ENCODE measurements around the gene FOXO1. TPM values are rescaled to one million over a fixed set of nuclear protein-coding genes. Genes with fewer than 3 reads are reported as not detected.

FOXO1 gene
- total RNA-seq, 1 donor from 2014 or later, result 50.4 TPM

- Mint-ChIP-seq H3K4me1 (peaks cover 87% of the 10 kb centered on the region), H3K27me3 (no peaks in the 10 kb centered on the region), H3K9me3 (no peaks in the 10 kb centered on the region), H3K36me3 (ENCODE audit: low read depth) (peaks cover 32% of the 10 kb centered on the region), H3K4me3 (peak overlapping the region; percentile 61), H3K27ac (peak overlapping the region; percentile 77)
- DNase-seq, result no peak
- intact Hi-C loops (cut with micrococcal nuclease), result loop anchor here (2.0 to 5.0 kb wide), 2 partner anchors 17 to 496 kb away; no protein-coding TSS in a partner anchor
- TF ChIP-seq, protein P1, sequence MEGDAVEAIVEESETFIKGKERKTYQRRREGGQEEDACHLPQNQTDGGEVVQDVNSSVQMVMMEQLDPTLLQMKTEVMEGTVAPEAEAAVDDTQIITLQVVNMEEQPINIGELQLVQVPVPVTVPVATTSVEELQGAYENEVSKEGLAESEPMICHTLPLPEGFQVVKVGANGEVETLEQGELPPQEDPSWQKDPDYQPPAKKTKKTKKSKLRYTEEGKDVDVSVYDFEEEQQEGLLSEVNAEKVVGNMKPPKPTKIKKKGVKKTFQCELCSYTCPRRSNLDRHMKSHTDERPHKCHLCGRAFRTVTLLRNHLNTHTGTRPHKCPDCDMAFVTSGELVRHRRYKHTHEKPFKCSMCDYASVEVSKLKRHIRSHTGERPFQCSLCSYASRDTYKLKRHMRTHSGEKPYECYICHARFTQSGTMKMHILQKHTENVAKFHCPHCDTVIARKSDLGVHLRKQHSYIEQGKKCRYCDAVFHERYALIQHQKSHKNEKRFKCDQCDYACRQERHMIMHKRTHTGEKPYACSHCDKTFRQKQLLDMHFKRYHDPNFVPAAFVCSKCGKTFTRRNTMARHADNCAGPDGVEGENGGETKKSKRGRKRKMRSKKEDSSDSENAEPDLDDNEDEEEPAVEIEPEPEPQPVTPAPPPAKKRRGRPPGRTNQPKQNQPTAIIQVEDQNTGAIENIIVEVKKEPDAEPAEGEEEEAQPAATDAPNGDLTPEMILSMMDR (IDR thresholded peaks at IDR 0.05), result no peak
- ChIA-PET CTCF (no interaction called here), POLR2A (interaction anchor here (0.5 to 1.8 kb wide), 3 partner anchors 18 to 317 kb away, joined by 3 to 7 read pairs (median 4); no protein-coding TSS in a partner anchor)
- ATAC-seq (ENCODE audit: low read depth), result no peak
Observed at GRCh38 chr13:40563350-40564125, 102.9 kb downstream of the FOXO1 start.

- Mint-ChIP-seq H3K9me3 (no peaks in the 10 kb centered on the region), H3K27me3 (no peaks in the 10 kb centered on the region), H3K27ac (peak overlapping the region; percentile 77), H3K4me1 (peaks cover 84% of the 10 kb centered on the region), H3K36me3 (ENCODE audit: low read depth) (peaks cover 35% of the 10 kb centered on the region), H3K4me3 (peak overlapping the region; percentile 61)
- ATAC-seq (ENCODE audit: low read depth), result peak; percentile 43
- ChIA-PET CTCF (no interaction called here), POLR2A (no interaction called here)
- intact Hi-C loops (cut with micrococcal nuclease), result loop anchor here (5.0 kb wide), 1 partner anchor 496 kb away; no protein-coding TSS in a partner anchor
- TF ChIP-seq, protein P1 (IDR thresholded peaks at IDR 0.05), result no peak
- DNase-seq, result peak; percentile 23
Observed at GRCh38 chr13:40562975-40563349, 103.5 kb downstream of the FOXO1 start.

DNA sequence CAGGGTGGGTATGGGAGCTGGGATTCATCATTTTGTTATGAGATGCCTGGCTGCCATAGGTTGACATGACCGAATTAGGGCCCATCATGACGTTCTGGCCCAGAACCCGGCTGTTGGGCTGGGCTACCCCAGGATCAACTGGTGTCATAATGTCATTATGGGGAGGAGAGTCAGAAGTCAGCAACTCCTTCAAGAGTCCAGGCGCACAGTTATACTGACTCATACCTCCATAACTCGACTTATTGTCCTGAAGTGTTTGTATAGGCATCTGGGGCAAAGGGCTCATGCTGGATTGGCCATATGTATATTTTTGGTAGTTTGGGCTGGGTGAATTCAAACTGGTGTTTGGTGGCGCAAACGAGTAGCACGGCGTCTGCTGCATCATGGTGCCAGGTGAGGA lies 106.5 kb downstream of the FOXO1 start:
- H3K4me1 Mint-ChIP-seq, result peaks cover 83% of the 10 kb centered on the region
- peaks cover 60% of the 10 kb centered on the region for H3K36me3 Mint-ChIP-seq (ENCODE audit: low read depth)
- TF ChIP-seq, protein P1 (IDR thresholded peaks at IDR 0.05), result no peak
- H3K27ac Mint-ChIP-seq, result peak overlapping the region; percentile 32
- no peak overlapping the region for H3K4me3 Mint-ChIP-seq
- ChIA-PET POLR2A (no interaction called here), CTCF (no interaction called here)
- DNase-seq, result no peak
- intact Hi-C loops (cut with micrococcal nuclease), result loop anchor here (5.0 kb wide), 1 partner anchor 493 kb away; no protein-coding TSS in a partner anchor
- H3K9me3 Mint-ChIP-seq, result no peaks in the 10 kb centered on the region
- H3K27me3 Mint-ChIP-seq, result no peaks in the 10 kb centered on the region
- ATAC-seq (ENCODE audit: low read depth), result no peak

GRCh38 chr13:40558656-40559055 lies 107.8 kb downstream of the FOXO1 start:
- DNase-seq, result no peak
- H3K36me3 Mint-ChIP-seq (ENCODE audit: low read depth), result peaks cover 66% of the 10 kb centered on the region
- TF ChIP-seq, protein P1 (IDR thresholded peaks at IDR 0.05), result no peak
- no peaks in the 10 kb centered on the region for H3K27me3 Mint-ChIP-seq
- H3K9me3 Mint-ChIP-seq, result no peaks in the 10 kb centered on the region
- ChIA-PET POLR2A (no interaction called here), CTCF (interaction anchor here (1.0 kb wide), 1 partner anchor 489 kb away, joined by 3 read pairs; no protein-coding TSS in a partner anchor)
- no peak for ATAC-seq (ENCODE audit: low read depth)
- H3K4me1 Mint-ChIP-seq, result peaks cover 81% of the 10 kb centered on the region
- intact Hi-C loops (cut with micrococcal nuclease), result no loop called here
- H3K27ac Mint-ChIP-seq, result no peak overlapping the region
- H3K4me3 Mint-ChIP-seq, result no peak overlapping the region

- peaks cover 62% of the 10 kb centered on the region for H3K36me3 Mint-ChIP-seq (ENCODE audit: low read depth)
- no peak for ATAC-seq (ENCODE audit: low read depth)
Observed at GRCh38 chr13:40556453-40556852, 110.0 kb downstream of the FOXO1 start.

More at GRCh38 chr13:40556453-40556852, 110.0 kb downstream of the FOXO1 start:
- DNase-seq, result no peak
- TF ChIP-seq, protein P1 (IDR thresholded peaks at IDR 0.05), result no peak
- Mint-ChIP-seq H3K4me1 (peaks cover 77% of the 10 kb centered on the region), H3K27ac (peak overlapping the region; percentile 18), H3K9me3 (no peaks in the 10 kb centered on the region), H3K27me3 (no peaks in the 10 kb centered on the region), H3K4me3 (no peak overlapping the region)
- ChIA-PET POLR2A (no interaction called here), CTCF (interaction anchor here (1.0 kb wide), 1 partner anchor 221 kb away, joined by 3 read pairs; no protein-coding TSS in a partner anchor)
- intact Hi-C loops (cut with micrococcal nuclease), result loop anchor here (1.0 kb wide), 1 partner anchor 9 kb away; no protein-coding TSS in a partner anchor
